ENCODE data around the gene TMEM250.

TMEM250 gene

GRCh38 chr9:136086213-136086881, 32.3 kb downstream of the TMEM250 start:
- no peak overlapping the region for H3K4me2 ChIP-seq (ENCODE audit: low read length)
- H3K4me1 ChIP-seq (ENCODE audit: insufficient read depth, low read length, severe bottlenecking): no peaks in the 10 kb centered on the region
- H3K27ac ChIP-seq (ENCODE audit: low read depth, low read length, poor library complexity, severe bottlenecking): no peak overlapping the region
- no peaks in the 10 kb centered on the region for H4K20me1 ChIP-seq (ENCODE audit: insufficient read depth, low read length)
- TF ChIP-seq CTCF (IDR thresholded peaks at IDR 0.05; ENCODE audit: low read length): no peak
- TF ChIP-seq EZH2 (IDR thresholded peaks at IDR 0.05; ENCODE audit: borderline replicate concordance, low read length): no peak
- peaks cover 9% of the 10 kb centered on the region; the same call in 1 of the 2 replicates for H3K27me3 ChIP-seq (ENCODE audit: insufficient read depth, low read length)
- H3K4me3 ChIP-seq (ENCODE audit: low read depth, low read length, poor library complexity, severe bottlenecking): no peak overlapping the region
- H3K79me2 ChIP-seq (ENCODE audit: insufficient read depth, low read length): no peaks in the 10 kb centered on the region
- H3K36me3 ChIP-seq (ENCODE audit: insufficient read depth, low read length): no peaks in the 10 kb centered on the region
- no peaks in the 10 kb centered on the region for H3K9me2 ChIP-seq (ENCODE audit: low read depth, low read length)
- H3F3A ChIP-seq (ENCODE audit: insufficient read depth, low read length): no peaks in the 10 kb centered on the region
- H3K9me3 ChIP-seq (ENCODE audit: low read length): no peaks in the 10 kb centered on the region
- no peak overlapping the region for H3K9ac ChIP-seq (ENCODE audit: low read length)
- H2AFZ ChIP-seq (ENCODE audit: low read length): no peak overlapping the region

- H3K27me3 ChIP-seq (ENCODE audit: insufficient read depth, low read length): peaks cover 12% of the 10 kb centered on the region; the same call in 1 of the 2 replicates
- no peaks in the 10 kb centered on the region for H3K9me2 ChIP-seq (ENCODE audit: low read depth, low read length)
- no peaks in the 10 kb centered on the region for H3F3A ChIP-seq (ENCODE audit: insufficient read depth, low read length)
- H3K9me3 ChIP-seq (ENCODE audit: low read length): no peaks in the 10 kb centered on the region
- H3K4me3 ChIP-seq (ENCODE audit: low read depth, low read length, poor library complexity, severe bottlenecking): no peak overlapping the region
- H3K36me3 ChIP-seq (ENCODE audit: insufficient read depth, low read length): no peaks in the 10 kb centered on the region
- H3K79me2 ChIP-seq (ENCODE audit: insufficient read depth, low read length): no peaks in the 10 kb centered on the region
- no peak overlapping the region for H3K4me2 ChIP-seq (ENCODE audit: low read length)
- H3K4me1 ChIP-seq (ENCODE audit: insufficient read depth, low read length, severe bottlenecking): no peaks in the 10 kb centered on the region
- H4K20me1 ChIP-seq (ENCODE audit: insufficient read depth, low read length): no peaks in the 10 kb centered on the region
- no peak overlapping the region for H3K9ac ChIP-seq (ENCODE audit: low read length)
- H2AFZ ChIP-seq (ENCODE audit: low read length): no peak overlapping the region
- no peak for TF ChIP-seq EZH2 (IDR thresholded peaks at IDR 0.05; ENCODE audit: borderline replicate concordance, low read length)
- TF ChIP-seq CTCF (IDR thresholded peaks at IDR 0.05; ENCODE audit: low read length): no peak
- H3K27ac ChIP-seq (ENCODE audit: low read depth, low read length, poor library complexity, severe bottlenecking): no peak overlapping the region
These were observed 32.9 kb downstream of the TMEM250 start for GRCh38 chr9:136085815-136086212.

DNA sequence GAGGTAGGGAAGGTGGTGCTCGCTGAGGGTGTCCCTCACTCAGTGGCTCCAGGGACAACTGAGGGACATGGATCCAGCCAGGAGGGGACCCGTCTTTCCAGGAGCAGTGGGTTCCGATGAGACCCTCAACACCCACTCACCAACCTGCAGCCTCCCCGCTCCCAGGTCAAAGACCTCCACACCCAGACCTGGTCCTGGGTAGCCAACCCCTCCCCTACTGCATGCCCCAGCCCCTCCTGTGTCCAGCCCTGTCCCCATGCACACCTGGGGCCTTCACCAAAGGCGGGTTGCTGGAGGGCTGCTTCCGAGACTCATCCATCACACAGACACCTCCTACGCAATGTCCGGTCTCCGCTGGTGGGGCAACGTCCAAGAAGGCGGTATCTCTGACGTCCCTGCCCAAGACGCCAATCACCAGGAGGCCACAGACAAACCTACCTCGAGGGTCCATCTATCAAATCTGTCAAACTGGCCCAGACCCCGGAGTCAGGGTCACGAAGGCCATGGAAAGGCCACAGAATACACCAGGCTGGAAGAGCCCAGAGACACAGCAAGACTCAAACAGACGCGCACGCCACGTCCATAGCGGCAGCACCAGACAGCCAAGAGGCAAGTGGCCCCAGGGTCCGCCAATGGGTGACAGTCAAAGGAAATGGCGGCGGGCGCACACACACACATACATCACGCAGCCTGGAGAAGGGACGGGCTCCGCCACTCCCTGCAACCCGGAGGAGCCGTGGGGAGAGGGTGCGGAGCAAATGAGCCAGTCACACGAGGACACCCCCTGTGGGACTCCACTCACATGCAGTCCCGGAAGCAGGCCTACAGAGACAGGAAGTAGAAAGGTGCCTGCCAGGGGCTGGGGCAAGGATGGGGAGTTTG, 34.4 kb downstream of the TMEM250 start:
- no peaks in the 10 kb centered on the region for H4K20me1 ChIP-seq (ENCODE audit: insufficient read depth, low read length)
- H3K27me3 ChIP-seq (ENCODE audit: insufficient read depth, low read length): peaks cover 12% of the 10 kb centered on the region; the same call in 1 of the 2 replicates
- H3F3A ChIP-seq (ENCODE audit: insufficient read depth, low read length): no peaks in the 10 kb centered on the region
- no peaks in the 10 kb centered on the region for H3K36me3 ChIP-seq (ENCODE audit: insufficient read depth, low read length)
- no peaks in the 10 kb centered on the region for H3K79me2 ChIP-seq (ENCODE audit: insufficient read depth, low read length)
- H3K27ac ChIP-seq (ENCODE audit: low read depth, low read length, poor library complexity, severe bottlenecking): no peak overlapping the region
- H3K4me3 ChIP-seq (ENCODE audit: low read depth, low read length, poor library complexity, severe bottlenecking): no peak overlapping the region
- no peak overlapping the region for H3K9ac ChIP-seq (ENCODE audit: low read length)
- no peaks in the 10 kb centered on the region for H3K9me2 ChIP-seq (ENCODE audit: low read depth, low read length)
- H3K9me3 ChIP-seq (ENCODE audit: low read length): no peaks in the 10 kb centered on the region
- H3K4me2 ChIP-seq (ENCODE audit: low read length): no peak overlapping the region
- no peak for TF ChIP-seq EZH2 (IDR thresholded peaks at IDR 0.05; ENCODE audit: borderline replicate concordance, low read length)
- no peak for TF ChIP-seq CTCF (IDR thresholded peaks at IDR 0.05; ENCODE audit: low read length)
- no peaks in the 10 kb centered on the region for H3K4me1 ChIP-seq (ENCODE audit: insufficient read depth, low read length, severe bottlenecking)
- no peak overlapping the region for H2AFZ ChIP-seq (ENCODE audit: low read length)

All from OCI-LY1 (cell line).